HS-27A (cell line): ENCODE results near the gene NTRK2.

Source experiments
- DNase-seq: peaks from one replicate; pipeline ENCODE4 v3.0.0-alpha.2; 2012; ENCODE audit warnings: low read depth, missing footprints

Gene NTRK2

GRCh38 chr9:84851935-84852585 is 182.5 kb downstream of the NTRK2 start:
- no peak for DNase-seq

GRCh38 chr9:84852617-84853301 is 183.2 kb downstream of the NTRK2 start:
- DNase-seq = no peak

- DNase-seq = no peak
Observed at GRCh38 chr9:84856181-84856632, 186.7 kb downstream of the NTRK2 start.

DNA sequence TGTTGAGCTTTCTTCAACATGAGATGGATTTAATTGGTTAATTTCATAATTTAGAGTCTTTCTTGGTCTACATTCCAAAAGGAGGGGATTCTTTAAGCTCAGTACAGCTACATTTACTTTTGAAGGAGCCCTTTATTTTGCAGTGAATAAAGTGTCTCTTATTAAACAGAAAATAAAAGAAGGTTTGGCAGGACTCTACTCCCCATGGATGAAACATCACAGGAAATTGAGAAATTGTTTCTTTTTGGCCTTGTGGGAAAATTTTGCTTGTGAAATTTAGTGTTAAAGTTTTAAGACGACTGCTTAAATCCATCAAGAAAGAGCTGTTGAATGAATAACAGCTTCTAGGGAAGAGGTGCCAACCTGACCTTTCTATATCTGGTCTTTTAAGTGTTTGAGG is 187.7 kb downstream of the NTRK2 start:
- DNase-seq = no peak

DNA sequence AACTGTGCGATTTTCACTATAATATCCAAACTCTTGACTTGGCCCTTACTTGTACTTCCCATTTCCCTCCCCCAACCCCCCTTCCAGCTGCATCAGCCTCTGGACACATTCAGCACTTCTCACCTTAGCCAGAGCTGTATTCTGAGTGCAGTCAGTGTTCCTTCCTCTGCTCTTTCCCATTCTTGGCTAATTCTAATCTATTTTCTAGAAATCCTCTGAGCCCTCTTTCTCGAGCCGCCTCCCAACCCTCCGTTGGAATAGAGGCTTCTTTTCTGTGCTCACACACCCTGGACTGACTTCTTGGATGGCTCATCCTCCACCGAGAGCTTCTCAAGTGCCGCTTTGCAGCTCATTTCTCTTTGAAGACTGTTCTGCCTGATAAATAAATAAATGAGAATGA is 188.8 kb downstream of the NTRK2 start:
- DNase-seq = no peak

- no peak for DNase-seq
Observed at GRCh38 chr9:84860249-84861115, 191.0 kb downstream of the NTRK2 start.

- DNase-seq = no peak
Observed at GRCh38 chr9:84861455-84861854, 191.9 kb downstream of the NTRK2 start.

DNA sequence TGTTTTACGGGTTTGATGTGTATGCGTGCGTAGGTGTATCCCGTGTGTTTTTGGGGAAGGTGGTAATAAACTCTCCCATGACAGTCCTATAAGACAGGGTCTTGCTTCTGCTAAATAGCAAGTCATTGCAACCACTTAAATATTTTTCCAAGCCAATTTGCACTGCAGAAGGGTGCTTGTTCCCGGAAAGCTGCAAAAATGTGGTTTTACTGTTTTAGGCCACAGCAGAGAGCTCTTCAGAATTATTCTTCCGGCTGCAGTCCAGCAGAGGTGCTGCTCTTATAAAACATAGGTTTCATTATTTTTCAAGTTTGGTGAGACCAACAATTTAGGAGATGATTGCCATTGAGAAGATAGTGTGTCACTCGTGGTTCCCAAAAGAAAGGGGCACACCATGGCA is 192.8 kb downstream of the NTRK2 start:
- no peak for DNase-seq

- no peak for DNase-seq
Observed at GRCh38 chr9:84862810-84863287, 193.3 kb downstream of the NTRK2 start.

DNA sequence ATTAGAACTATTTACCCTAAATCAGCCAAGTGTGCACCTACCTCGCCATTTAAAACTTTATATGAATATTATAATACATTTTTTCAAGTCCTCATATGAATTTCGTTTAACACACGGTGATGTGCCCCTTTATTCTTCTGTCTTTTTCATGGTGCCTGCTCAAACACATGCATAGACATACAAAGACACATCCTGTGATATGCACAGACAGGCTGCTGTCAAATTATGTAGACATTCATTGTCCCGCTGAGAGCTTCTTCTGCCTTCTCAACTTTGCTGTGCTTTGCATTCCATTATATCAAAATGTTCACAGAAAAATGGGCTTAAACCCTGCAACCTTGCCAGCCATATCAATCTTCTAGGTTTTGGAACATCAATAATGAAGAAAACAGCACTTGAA is 193.8 kb downstream of the NTRK2 start:
- DNase-seq = no peak

- no peak for DNase-seq
Observed at GRCh38 chr9:84866396-84867175, 197.1 kb downstream of the NTRK2 start.

- no peak for DNase-seq
Observed at GRCh38 chr9:84867186-84867585, 197.7 kb downstream of the NTRK2 start.

DNA sequence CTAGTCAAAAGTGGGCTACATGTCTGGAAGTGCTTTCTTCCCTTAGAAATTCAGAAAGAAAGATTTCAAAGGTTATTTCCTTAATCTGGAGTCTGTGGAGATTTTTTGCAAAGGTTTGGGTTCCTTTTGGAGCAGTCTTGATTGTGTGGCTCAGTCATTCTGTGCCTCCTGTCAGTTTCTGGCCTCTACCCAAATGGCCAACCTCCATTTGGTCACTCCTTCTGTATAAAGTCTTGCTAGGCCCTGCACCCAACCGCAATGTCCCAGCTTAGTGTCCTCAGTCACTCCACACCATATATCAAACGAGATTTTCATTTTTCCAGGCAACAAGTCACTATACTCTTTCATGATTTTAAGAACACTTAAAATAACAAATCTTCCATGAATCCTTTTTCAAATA is 199.6 kb downstream of the NTRK2 start:
- no peak for DNase-seq

DNA sequence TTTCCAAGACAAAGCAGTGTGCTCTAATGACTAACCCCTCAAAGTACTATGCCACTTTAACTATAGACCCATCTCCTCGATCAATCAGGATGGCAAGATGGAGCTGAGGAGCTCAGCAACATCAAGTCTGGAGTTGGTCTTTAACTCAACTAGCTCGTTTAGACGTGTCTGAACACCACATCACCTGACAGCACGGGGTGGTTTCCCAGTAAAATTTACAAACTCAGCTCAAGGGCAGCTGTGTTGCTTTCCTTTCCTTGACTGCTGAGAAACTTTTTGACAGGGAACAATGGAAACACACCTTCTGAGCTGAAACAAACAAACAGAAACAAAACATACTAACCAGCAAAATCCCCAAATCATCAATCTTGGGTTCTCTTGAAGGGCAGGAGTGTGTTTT is 202.5 kb downstream of the NTRK2 start:
- no peak for DNase-seq

DNA sequence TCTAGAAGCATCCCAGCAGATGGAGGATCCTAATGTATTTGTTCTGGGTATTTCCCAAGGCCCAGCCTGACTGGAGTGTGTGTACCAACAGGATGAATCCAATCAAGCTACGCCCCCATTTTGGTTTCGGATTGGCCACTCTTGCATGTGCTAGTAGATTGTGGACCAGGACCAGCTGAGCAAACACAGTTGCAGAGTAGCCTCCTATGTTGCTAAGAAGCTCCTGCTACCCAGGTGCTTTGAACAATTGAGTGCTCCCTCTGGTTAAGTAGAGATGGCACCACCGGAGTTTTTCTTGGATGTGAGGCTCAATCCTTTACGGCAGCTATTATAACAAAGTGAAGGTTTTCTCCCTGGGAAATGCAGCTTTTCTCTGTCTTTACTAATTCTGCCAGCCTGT is 204.5 kb downstream of the NTRK2 start:
- no peak for DNase-seq

DNA sequence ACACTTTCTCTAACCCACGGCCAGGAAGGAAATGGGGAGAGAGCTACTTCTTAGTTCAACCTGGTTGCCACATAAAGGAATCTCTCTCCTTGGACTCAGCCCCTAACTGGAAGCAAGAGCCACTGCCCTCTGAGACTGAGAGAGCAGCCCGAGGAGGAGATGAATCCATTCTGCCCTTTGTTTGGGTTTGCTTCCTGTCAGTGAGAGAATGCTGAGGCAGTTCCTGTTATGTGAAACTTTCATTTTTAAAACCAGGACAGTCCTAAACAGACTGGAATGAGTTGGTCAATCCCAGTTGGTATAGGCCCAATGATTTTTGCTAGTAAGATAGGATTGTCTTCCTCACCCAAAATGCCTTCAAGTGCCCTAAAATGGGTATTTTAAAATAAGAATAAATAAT is 205.1 kb downstream of the NTRK2 start:
- DNase-seq = no peak

DNA sequence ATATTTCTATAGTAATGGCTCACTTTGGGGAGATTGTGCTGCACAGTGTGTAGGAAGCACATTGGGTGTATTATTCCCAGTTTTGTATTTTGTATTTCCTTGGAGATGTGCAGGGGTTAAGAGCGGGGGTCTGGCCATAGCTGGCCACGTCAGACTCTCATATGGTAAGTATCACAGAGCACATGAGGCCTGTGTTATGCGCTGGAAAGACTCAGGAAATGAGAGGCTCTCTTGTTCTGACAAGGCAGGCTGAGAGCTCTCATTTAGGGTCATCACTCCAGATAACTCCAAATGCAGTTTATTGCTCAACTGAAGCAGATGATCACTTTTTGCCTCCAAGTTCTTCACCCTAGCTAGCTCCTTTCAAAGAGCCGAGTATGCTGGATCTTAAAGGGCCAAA is 205.7 kb downstream of the NTRK2 start:
- DNase-seq = no peak

GRCh38 chr9:84879631-84880030 is 210.1 kb downstream of the NTRK2 start:
- no peak for DNase-seq

DNA sequence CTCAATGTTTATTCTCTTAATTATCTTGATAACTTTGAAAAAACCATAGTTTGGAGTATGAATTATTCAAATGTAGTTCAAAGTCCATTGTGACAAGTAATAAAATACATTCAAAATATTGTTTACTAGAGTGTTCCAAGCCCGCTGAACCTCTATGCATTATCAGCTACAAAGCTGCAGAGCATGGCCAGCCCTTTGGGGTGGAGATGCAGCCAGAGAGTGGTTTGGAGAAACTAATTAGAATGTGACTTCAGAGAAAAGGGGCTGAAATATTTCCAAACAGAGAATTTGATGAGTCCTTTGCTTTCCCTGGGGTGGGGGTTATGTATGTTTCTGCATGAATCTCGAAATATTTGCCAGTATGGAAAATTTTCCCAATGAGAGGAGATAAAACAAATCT is 211.3 kb downstream of the NTRK2 start:
- DNase-seq = no peak

DNA sequence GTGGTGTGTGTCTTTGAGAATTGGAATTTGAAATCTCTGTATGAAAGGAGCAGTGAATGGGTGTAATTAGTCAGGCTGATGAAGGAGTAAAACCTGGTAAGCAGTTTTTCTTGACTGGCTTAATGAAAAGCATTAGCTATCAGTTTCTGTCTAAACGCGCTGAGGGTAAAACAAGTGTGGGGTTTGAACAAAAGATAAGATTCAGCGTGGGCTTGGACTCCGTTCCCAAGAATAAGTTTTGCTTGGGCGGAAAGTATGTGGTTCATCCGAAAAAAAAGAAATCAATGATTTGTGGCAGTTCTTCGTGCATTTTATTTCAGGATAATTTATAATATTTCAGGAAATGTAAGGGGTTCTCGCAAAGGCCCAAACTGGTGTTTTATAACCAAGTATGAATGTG is 217.3 kb downstream of the NTRK2 start:
- DNase-seq = no peak

GRCh38 chr9:84891924-84892323 is 222.4 kb downstream of the NTRK2 start:
- no peak for DNase-seq
